ENCODE measurements around the gene CREB5. TPM values are rescaled to one million over a fixed set of nuclear protein-coding genes. Genes with fewer than 3 reads are reported as not detected.

The CREB5 gene
- total and polyA plus RNA-seq, 2 of the 8 experiments (the other 6 are each of a cell fraction or from before 2014, with no cell fraction given) = 2.4 to 2.7 TPM

- H2BK120ac ChIP-seq (replicated peaks; ENCODE audit: low read depth, low read length) = no peak overlapping the region
- ChIA-PET CTCF (ENCODE audit: partially characterized antibody) (interaction anchor here (0.6 to 1.2 kb wide), 2 partner anchors 15 to 243 kb away, joined by 3 read pairs; no protein-coding TSS in a partner anchor), POLR2A (ENCODE audit: partially characterized antibody) (no interaction called here)
- H3K4me3 ChIP-seq (ENCODE audit: extremely low read depth in 1 of 4, insufficient read depth in 2 of 4, low read depth in 3 of 4, low read length in 4 of 4) = no peak overlapping the region
- H2BK5ac ChIP-seq (ENCODE audit: low read depth, low read length) = no peak overlapping the region
- H3K18ac ChIP-seq (ENCODE audit: extremely low read depth, low read length) = no peak overlapping the region
- no peak overlapping the region for H3K56ac ChIP-seq (replicated peaks; ENCODE audit: insufficient read length, low read depth, low read length)
- no peak overlapping the region for H2BK12ac ChIP-seq (ENCODE audit: low read depth, low read length)
- no peak for FAIRE-seq
- no peak overlapping the region for H2AK5ac ChIP-seq (ENCODE audit: low read depth, low read length)
- H2BK15ac ChIP-seq (ENCODE audit: low read length) = no peak overlapping the region
- no peaks in the 10 kb centered on the region; the same call in 1 of the 2 replicates for H3K23me2 ChIP-seq (ENCODE audit: low read depth, low read length)
- no peak overlapping the region for H3K14ac ChIP-seq (ENCODE audit: insufficient read length)
- H3K36me3 ChIP-seq (ENCODE audit: control insufficient read depth in 2 of 4, insufficient read depth in 4 of 4, low read length in 3 of 4) = no peaks in the 10 kb centered on the region
- H4K8ac ChIP-seq (ENCODE audit: extremely low read depth, insufficient read depth, low read length) = no peak overlapping the region
- no peaks in the 10 kb centered on the region for H3K79me1 ChIP-seq (ENCODE audit: low read depth, low read length)
- TF ChIP-seq CREB1 (IDR thresholded peaks at IDR 0.05) (no peak), KDM4A (IDR thresholded peaks at IDR 0.05; ENCODE audit: low read depth, low read length, severe bottlenecking) (no peak), ASH2L (IDR thresholded peaks at IDR 0.05; ENCODE audit: low read length) (no peak), SIX5 (IDR thresholded peaks at IDR 0.05; ENCODE audit: low read depth, low read length) (no peak), JUN (IDR thresholded peaks at IDR 0.05; ENCODE audit: low read depth, low read length) (no peak), RBBP5 (IDR thresholded peaks at IDR 0.05; ENCODE audit: borderline replicate concordance, low read depth, low read length) (no peak), BACH1 (IDR thresholded peaks at IDR 0.05; ENCODE audit: low read length) (no peak)
- no peak overlapping the region for H2BK20ac ChIP-seq (ENCODE audit: low read length)
- DNase-seq (ENCODE audit: low read depth in 1 of 2, low spot score in 2 of 2) = no peak
- H3K27ac ChIP-seq (ENCODE audit: low read depth, low read length) = no peak overlapping the region
- no peak overlapping the region for H2AFZ ChIP-seq (ENCODE audit: low read length)
- no peak overlapping the region for H3K4me2 ChIP-seq (ENCODE audit: insufficient read depth in 1 of 2, low read depth in 2 of 2, low read length in 2 of 2)
- no peak overlapping the region for H3K23ac ChIP-seq (ENCODE audit: insufficient read length)
- no peaks in the 10 kb centered on the region for H3K9me3 ChIP-seq (ENCODE audit: insufficient read depth in 2 of 2, low read depth in 1 of 2, low read length in 1 of 2)
- no peak overlapping the region for H4K5ac ChIP-seq (ENCODE audit: insufficient read length, low read depth, low read length)
- no peak overlapping the region for H3K4ac ChIP-seq (replicated peaks; ENCODE audit: insufficient read length, low read depth, low read length)
- no peaks in the 10 kb centered on the region for H4K20me1 ChIP-seq (replicated peaks in 1 of 2; ENCODE audit: control insufficient read depth in 1 of 2, insufficient read depth in 2 of 2, low read length in 2 of 2)
- no peaks in the 10 kb centered on the region for H3K79me2 ChIP-seq (ENCODE audit: control insufficient read depth in 1 of 2, insufficient read depth in 2 of 2, low read length in 2 of 2)
- H3K27me3 ChIP-seq (replicated peaks in 1 of 4; ENCODE audit: control insufficient read depth in 3 of 4, extremely low read depth in 1 of 4, insufficient read depth in 3 of 4, low read length in 3 of 4) = no peaks in the 10 kb centered on the region
- H3K9ac ChIP-seq (replicated peaks in 1 of 4; ENCODE audit: extremely low read depth in 1 of 4, low read depth in 3 of 4, low read length in 3 of 4) = no peak overlapping the region
- peaks cover 0 to 2% (median 0%) of the 10 kb centered on the region in 4 experiments; a peak in 1 of 7 replicates for H3K4me1 ChIP-seq (replicated peaks in 1 of 4; ENCODE audit: control insufficient read depth in 3 of 4, insufficient read depth in 4 of 4, low read length in 3 of 4)
- no peak overlapping the region for H4K91ac ChIP-seq (replicated peaks; ENCODE audit: insufficient read length, low read length)
Measured at GRCh38 chr7:28606421-28606820, 194.1 kb downstream of the CREB5 start.
